ENCODE measurements around the gene ZBTB20.

DNA sequence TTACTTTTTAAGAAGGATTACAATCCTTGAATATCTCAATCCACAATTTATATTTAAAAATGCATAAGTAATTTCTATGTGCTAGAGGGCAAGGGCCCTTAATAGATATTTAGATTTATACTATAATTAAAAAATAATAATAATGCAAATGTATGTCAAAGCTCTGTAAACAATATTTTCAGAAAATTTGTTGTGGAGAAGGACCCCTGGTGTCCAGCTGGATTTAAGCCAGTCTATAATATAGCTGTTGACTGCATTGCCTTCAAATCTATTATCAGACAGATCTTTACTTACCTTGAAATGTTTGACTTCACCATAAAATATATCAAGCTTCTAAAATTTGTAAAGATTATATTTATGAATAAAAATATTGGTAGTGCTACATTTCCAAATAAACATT lies 65.6 kb downstream of the ZBTB20 start:
- TF ChIP-seq POLR2AphosphoS5 (IDR thresholded peaks at IDR 0.05; ENCODE audit: low read depth, low read length) (no peak), TAF1 (IDR thresholded peaks at IDR 0.05; ENCODE audit: borderline replicate concordance, insufficient read depth, low read length) (no peak), SIN3A (IDR thresholded peaks at IDR 0.05; ENCODE audit: borderline replicate concordance, insufficient read depth, low read length) (no peak), FOXP2 (optimal IDR thresholded peaks at IDR 0.05; ENCODE audit: borderline replicate concordance, extremely low read depth, extremely low read length, insufficient read depth) (no peak)
- TF ChIP-seq, protein P1, sequence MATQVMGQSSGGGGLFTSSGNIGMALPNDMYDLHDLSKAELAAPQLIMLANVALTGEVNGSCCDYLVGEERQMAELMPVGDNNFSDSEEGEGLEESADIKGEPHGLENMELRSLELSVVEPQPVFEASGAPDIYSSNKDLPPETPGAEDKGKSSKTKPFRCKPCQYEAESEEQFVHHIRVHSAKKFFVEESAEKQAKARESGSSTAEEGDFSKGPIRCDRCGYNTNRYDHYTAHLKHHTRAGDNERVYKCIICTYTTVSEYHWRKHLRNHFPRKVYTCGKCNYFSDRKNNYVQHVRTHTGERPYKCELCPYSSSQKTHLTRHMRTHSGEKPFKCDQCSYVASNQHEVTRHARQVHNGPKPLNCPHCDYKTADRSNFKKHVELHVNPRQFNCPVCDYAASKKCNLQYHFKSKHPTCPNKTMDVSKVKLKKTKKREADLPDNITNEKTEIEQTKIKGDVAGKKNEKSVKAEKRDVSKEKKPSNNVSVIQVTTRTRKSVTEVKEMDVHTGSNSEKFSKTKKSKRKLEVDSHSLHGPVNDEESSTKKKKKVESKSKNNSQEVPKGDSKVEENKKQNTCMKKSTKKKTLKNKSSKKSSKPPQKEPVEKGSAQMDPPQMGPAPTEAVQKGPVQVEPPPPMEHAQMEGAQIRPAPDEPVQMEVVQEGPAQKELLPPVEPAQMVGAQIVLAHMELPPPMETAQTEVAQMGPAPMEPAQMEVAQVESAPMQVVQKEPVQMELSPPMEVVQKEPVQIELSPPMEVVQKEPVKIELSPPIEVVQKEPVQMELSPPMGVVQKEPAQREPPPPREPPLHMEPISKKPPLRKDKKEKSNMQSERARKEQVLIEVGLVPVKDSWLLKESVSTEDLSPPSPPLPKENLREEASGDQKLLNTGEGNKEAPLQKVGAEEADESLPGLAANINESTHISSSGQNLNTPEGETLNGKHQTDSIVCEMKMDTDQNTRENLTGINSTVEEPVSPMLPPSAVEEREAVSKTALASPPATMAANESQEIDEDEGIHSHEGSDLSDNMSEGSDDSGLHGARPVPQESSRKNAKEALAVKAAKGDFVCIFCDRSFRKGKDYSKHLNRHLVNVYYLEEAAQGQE (IDR thresholded peaks at IDR 0.05; ENCODE audit: insufficient read depth in 1 of 2, low read depth in 2 of 2, low read length in 2 of 2) = no peak
